ENCODE measurements around the gene UBE2S.

The UBE2S gene

GRCh38 chr19:55383279-55384130 is 24.1 kb downstream of the UBE2S start:
- no peak for DNase-seq (ENCODE audit: low read depth)

DNA sequence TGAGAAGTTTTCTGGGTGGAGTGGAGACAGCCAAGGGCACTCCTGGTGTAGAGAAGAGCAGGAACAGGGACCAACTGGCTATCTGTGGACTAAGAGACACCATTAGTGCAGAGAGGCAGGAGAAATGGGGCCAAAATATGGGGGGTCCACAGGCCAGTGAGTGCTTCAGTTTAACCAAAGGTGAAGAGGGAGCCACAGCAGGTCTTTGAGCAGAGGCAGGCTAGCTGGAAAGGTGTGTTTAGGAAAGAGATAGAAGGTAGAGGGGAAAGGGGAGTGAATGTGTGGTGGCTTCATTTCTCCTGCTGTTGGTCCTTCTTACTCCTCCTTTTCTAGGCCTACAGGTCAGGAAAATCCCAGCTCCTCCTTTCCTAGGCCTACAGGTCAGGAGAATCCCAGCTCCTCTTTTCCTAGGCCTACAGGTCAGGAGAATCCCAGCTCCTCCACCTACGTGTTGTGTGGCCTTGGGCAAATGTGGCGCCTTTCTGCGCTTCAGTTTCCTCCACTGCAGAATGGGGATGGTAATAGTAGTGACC is 25.0 kb downstream of the UBE2S start:
- DNase-seq (ENCODE audit: low read depth) = no peak

DNA sequence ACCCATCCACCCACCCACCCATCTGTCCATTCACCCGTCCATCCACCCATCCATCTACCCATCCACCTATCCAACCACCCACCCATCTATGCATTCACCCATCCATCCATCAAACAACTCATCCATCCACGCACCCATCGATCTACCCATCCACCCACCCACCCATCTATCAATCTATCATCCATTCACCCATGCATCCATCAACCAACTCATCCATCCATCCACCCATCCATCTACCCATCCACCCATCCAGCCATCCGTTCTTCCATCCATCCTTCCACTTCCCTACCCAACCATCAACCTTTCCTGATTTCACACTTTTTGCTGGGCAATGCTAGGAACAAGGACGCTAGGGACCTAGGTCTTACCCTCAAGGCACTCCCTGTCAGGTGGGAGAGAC is 25.6 kb downstream of the UBE2S start:
- no peak for DNase-seq (ENCODE audit: low read depth)

DNA sequence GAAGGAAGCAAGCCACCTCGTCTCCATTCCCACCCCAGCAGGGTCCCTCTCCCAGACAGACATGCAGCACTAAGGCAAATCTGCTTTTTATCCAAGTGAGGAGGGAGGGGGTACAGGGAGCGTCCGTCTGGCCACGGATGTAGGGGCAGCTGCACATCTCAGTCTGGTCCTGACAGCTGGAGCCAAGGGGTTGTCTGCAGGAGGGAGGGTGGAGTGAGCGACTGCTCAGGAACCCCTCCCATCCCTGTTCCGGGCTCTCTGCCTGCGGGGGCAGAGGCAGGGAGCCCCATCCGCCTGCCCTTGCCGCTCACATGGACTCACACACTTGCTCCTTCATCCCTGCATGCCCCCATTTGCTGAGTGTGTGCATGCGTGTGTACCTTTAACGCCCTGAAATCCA is 28.4 kb downstream of the UBE2S start:
- no peak for DNase-seq (ENCODE audit: low read depth)

GRCh38 chr19:55377356-55378131 is 30.0 kb downstream of the UBE2S start:
- DNase-seq (ENCODE audit: low read depth) = no peak

GRCh38 chr19:55376241-55376933 is 31.2 kb downstream of the UBE2S start, which contains the start of gene TMEM190:
TMEM190 (plus strand) TSS chr19:55376826; CDS start chr19:55376854, 28 bp downstream.
- no peak for DNase-seq (ENCODE audit: low read depth)

GRCh38 chr19:55373993-55374757 is 33.4 kb downstream of the UBE2S start:
- DNase-seq (ENCODE audit: low read depth) = no peak

DNA sequence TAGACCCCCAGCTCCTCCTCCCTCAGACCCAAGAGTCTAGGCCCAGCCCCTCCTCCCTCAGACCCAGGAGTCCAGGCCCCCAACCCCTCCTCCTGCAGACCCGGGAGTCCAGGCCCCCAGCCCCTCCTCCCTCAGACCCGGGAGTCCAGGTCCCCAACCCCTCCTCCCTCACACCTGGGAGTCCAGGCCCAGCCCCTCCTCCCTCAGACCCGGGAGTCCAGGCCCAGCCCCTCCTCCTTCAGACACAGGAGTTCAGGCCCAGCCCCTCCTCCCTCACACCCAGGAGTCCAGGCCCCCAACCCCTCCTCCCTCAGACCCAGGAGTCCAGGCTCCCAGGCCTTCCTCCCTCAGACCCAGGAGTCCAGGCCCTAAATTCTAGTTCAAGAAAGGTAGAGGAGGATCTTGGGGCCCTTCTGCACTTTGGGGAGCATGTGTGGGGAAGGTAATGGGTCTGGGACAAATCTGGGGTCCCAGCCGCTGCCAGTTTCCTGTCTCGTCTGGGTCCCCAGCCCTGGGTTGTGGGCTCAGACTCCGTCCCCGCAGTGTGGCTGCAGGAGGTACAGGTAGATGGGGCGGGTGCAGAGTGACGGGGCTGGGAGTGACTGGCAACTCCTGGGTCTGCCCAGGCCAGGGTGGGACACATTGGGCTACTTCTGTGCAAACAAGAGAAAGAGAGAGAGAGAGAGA is 34.1 kb downstream of the UBE2S start:
- no peak for DNase-seq (ENCODE audit: low read depth)

DNA sequence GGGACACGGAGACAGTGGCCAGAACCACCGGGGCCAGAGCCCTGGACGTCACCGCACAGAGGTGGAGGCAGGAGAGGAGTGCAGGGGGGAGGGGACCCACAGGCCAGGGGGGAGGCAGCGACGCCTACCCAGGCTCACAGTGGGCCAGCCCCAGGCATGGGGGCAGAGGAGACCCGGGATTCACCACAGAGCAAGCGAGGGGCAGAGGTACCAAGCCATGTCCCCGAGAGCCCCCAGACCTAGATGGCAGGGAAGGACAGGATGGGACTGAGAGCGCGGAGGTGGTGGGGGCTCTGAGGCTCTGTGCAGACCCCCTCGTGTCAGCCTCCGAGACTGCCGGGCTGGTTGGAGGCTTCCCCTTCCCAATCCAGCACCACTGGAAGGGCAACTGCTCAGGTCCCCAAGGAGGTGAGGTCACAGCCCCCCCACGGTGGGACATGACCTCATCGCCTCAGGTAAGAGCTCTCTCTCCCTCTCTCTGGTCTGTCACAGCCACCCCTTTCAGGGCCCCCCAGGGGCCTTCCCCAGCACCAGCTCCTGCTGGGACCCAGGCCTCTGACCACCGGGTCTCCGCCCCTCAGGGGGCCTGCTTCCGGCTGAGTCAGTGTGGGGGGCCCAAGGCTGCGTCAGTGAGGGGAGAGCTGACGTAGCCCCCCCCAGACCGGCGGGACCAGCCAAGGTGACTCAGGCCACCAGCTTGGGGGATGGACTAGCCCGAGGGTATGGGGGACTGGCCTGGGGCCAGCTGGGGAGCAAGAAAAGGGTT is 35.1 kb downstream of the UBE2S start:
- no peak for DNase-seq (ENCODE audit: low read depth)

GRCh38 chr19:55370305-55370988 is 37.1 kb downstream of the UBE2S start, which contains the start of gene IL11:
IL11 (minus strand) TSS chr19:55370463; CDS start chr19:55370310, 153 bp downstream.
- DNase-seq (ENCODE audit: low read depth) = no peak

- DNase-seq (ENCODE audit: low read depth) = no peak
These were observed 37.8 kb downstream of the UBE2S start for GRCh38 chr19:55369653-55370304.

GRCh38 chr19:55368701-55369563 is 38.7 kb downstream of the UBE2S start:
- no peak for DNase-seq (ENCODE audit: low read depth)

- no peak for DNase-seq (ENCODE audit: low read depth)
These were observed 39.5 kb downstream of the UBE2S start for GRCh38 chr19:55368106-55368505.

DNA sequence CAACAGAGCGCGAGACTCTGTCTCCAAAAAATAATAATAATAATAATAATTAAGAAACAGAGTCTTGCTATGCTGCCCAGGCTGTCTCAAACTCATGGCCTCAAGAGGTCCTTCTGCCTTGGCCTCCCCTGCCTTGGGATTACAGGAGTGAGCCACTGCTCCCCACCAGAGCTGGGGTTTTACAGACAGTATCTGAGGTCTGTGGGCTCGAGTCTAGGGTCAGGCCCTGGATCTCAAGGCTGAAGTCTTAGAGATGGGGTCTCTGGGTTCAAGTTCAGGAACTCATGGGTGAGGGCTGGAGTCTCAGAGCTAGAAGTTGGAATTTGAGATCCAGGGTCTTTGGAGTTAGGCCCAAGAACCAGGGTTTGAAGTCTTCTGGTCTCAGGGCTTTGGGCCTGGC is 40.8 kb downstream of the UBE2S start:
- no peak for DNase-seq (ENCODE audit: low read depth)

DNA sequence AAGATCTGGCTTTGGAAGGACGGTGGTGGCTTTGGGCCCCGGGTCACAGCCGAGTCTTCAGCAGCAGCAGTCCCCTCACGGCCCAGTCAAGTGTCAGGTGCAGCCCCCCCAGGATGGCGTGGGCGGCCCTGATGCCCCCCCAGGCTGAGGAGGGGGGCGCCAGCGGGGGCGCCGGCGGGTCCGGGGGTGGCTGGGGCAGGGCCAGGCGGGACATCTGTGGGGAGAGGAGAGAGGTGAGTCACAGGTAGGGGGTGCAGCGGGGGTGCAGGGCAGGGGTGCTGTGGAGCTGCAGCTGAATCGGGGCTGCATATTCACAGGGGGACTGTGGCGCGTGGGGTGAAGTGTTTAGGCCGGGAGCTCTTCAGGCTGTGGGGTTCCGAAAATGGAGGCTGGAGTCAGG is 41.6 kb downstream of the UBE2S start:
- DNase-seq (ENCODE audit: low read depth) = no peak

- no peak for DNase-seq (ENCODE audit: low read depth)
These were observed 42.3 kb downstream of the UBE2S start for GRCh38 chr19:55365245-55365644.

GRCh38 chr19:55362990-55363716 is 44.4 kb downstream of the UBE2S start, which contains the start of gene GARIN5B:
GARIN5B (minus strand) TSS chr19:55363260; CDS start chr19:55363066, 194 bp downstream.
- DNase-seq (ENCODE audit: low read depth) = no peak

Measured in non-pigmented ciliary epithelial cell (primary cell).